Measurements from ENCODE around the gene ISL2.

DNA sequence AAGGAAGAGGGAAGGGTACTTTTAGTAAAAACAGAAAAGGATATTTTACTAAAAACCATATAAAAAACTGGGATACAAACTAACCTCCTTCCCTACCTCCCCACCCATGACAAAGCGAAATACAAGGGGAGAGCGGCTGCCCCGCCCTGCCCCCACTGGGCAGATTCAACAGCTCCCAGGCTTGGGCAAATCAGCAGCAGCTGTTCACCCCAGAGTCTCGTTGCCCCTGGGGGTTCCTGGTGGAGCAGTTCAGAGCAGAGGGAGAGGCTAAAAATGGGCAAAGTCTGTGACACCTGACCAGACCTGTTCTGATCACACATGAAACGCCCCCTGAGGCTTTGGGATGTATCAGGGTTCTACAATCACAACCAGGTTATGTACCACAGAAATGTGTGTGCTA, 22.8 kb upstream of the ISL2 start:
- no peak for TF ChIP-seq CTCF (IDR thresholded peaks at IDR 0.05)
- no peak for TF ChIP-seq REST (IDR thresholded peaks at IDR 0.05; ENCODE audit: insufficient read depth in 1 of 2, low read depth in 2 of 2, low read length in 1 of 2)

Measured in Panc1 (cell line).